Skeletal muscle cell (primary cell): ENCODE measurements around the gene CNIH3.
"Not testable (repeated sequence)": the region's sequence is repeated elsewhere in the genome, so short reads cannot be mapped to it uniquely, and the experiment has no call there.

Experiments
- DNase-seq: peaks from one replicate; pipeline ENCODE4 v3.0.0-alpha.2; 2010; ENCODE audit warnings: low read depth
- H3K4me3 ChIP-seq: 2 replicates; pipeline ENCODE4 v1.5.1; 2011; ENCODE audit warnings: low read depth, mild to moderate bottlenecking, control low read depth, low read length, moderate library complexity

CNIH3 gene

DNA sequence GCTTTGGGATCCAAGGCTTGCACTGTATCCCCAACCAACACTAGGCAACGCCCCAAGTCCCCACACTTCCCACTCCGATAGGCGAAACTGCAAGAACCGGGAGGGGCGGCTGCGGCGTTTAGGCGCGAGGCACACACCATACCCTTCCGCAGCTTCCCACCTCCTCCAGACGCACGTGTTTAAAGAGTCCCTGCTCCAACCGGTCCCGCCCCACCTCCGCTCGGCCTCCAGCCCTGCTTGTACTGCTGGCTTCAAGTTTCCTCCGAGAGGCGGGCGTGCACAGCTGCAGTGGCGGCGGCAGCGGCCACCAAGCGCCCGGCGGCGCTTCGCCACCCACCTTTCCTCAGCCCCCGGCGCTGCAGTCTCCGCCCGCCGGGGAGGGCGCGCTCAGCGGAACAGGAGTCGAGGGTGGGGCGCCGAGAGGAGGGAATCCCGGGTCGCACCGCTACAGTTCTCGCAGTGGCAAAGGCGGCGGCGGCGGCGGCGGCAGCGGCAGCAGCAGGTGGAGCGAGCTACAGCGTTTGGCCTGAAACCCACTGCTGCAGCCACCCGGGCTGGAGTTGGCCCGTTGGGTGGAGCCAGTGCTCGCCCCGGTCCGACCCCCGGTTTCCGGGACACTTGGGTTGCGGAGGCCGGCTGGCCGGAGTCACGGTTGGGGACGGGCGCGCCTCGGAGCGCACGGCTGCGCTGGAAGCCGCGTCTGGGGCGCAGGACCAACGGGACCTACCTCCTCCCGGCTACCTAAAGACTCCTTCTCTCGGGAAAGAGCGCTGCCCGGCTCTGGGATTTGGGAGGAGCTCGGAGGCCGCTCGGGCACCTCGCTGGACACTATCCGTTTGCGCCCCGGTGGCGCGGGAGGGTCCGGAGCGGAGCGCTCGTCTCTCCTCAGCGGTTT lies at the start of gene CNIH3:
Gene CNIH3 (plus strand): TSS at position 457 of the 895 bp plus-strand sequence. CDS start 858 bp downstream, outside the sequence.
- DNase-seq = no peak
- H3K4me3 ChIP-seq = peak within 1 kb of the TSS; percentile 57

DNA sequence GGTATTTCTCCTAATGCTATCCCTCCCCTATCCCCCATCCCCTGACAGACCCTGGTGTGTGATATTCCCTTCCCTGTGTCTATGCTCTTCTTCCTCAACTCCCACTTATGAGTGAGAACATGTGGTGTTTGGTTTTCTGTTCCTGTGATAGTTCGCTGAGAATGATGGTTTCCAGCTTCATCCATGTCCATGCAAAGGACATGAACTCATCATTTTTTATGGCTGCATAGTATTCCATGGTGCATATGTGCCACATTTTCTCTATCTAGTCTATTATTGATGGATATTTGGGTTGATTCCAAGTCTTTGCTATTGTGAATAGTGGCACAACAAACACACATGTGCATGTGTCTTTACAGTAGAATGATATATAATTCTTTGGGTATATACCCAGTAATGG lies 49.6 kb upstream of the CNIH3 start:
- DNase-seq = not testable (repeated sequence)

DNA sequence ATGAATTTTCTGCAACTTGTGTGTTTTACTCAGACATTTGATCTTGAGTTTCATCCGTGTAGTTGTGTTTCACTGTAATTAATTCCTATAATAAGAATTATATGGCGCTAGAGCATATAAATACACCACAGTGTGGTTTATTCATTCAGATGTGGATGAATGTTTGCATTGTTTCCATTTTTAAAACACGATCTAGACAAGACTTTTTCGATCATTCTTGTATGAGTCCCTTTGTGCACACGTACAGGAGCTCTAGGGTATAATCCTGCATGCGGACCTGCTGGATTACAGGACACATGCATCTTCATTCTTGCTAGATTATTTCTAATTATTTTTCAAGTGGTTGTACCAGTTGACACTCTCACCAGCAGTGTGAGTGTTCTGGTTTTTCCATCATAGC lies 46.8 kb upstream of the CNIH3 start:
- no peak overlapping the region for H3K4me3 ChIP-seq
- no peak for DNase-seq

More for the DNA sequence above, 49.6 kb upstream of the CNIH3 start:
- not testable (repeated sequence) for H3K4me3 ChIP-seq

GRCh38 chr1:224571975-224572374 lies 44.1 kb upstream of the CNIH3 start:
- DNase-seq, H3K4me3 ChIP-seq: not testable (repeated sequence)

GRCh38 chr1:224579526-224579925 lies 36.6 kb upstream of the CNIH3 start:
- peak; percentile 66 for DNase-seq
- H3K4me3 ChIP-seq = no peak overlapping the region

DNA sequence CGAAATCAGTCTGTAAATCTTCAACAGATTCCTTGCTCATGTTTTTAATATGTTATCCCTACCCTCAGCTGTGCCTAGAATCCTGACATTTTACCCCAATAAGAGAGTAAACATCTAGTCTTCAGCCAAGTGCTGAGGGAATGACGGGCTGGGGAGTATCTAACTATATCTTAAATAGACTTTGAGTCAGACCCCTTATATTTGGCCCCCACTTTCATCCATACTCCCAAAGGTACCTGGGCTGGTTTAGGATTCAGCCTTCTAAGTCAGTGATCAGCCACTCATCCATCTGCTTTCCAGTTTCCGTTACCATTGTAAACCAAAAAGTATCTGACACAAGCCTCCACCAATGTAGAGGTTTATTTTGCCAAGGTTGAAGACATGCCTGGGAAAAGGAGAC lies 36.1 kb upstream of the CNIH3 start:
- no peak overlapping the region for H3K4me3 ChIP-seq
- no peak for DNase-seq

DNA sequence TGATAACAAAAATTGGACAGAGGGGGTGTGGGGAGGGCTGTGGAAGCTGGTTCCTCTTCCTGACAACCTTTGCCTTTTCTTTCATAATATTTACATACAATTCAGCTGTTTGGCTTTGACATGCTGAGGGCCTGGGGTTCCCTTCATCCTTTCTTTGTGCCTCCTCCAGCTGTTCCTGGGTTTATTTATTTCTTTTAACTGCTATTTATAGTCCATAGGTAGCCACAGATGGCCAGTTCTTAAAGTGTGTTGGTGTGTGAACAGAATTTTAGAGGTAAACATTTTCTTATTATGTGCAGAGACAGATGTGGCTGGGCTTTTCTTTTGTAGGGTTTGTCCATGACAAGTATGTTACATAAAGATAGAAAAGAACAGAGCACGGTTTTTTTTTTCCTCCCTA lies 34.1 kb upstream of the CNIH3 start:
- H3K4me3 ChIP-seq = no peak overlapping the region
- DNase-seq = no peak

DNA sequence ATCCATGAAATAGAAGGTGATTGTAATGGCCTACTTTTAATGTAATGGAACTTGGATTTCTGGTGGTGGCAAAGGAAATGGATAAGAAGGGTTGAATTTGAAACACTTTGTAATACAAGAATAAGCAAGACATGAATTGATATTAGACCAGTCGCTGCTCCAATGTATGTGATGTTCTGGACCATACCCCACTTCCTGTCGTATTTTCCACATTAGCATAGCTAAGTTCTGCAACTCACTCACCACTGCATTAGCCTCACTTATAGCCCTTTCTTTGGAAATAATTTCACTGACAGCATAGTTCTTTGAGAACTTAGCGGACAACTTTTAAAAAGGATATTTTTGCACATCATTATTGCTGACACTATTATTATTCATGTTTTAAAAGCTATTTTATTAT lies 32.3 kb upstream of the CNIH3 start:
- no peak overlapping the region for H3K4me3 ChIP-seq
- no peak for DNase-seq

GRCh38 chr1:224585051-224585450 lies 31.1 kb upstream of the CNIH3 start:
- DNase-seq = no peak

DNA sequence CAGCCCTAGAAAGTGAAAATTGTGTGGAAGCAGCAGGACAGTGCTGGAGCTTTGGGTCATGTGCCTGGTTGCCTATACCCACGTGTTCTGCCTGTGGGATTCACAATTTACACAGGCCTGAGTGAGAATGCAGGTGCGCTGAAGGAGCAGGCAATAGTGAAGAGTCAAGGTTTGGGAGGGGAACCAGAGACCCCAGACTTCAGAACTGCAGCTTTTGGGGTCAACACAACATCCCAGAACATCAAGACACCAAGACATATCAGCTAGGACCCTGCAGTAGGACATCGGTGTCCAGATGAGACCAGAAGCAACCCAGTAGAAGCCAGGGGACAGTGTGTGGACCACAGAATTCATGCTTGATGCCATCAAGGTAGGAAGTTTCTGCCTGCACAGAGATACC lies 29.1 kb upstream of the CNIH3 start:
- no peak for DNase-seq
- H3K4me3 ChIP-seq = no peak overlapping the region

More at GRCh38 chr1:224585051-224585450, 31.1 kb upstream of the CNIH3 start:
- H3K4me3 ChIP-seq = no peak overlapping the region

- no peak for DNase-seq
- H3K4me3 ChIP-seq = no peak overlapping the region
These were observed 27.6 kb upstream of the CNIH3 start for GRCh38 chr1:224588515-224588914.

GRCh38 chr1:224589006-224589405 lies 27.1 kb upstream of the CNIH3 start:
- no peak overlapping the region for H3K4me3 ChIP-seq
- peak; percentile 22 for DNase-seq

- no peak for DNase-seq
These were observed 24.8 kb upstream of the CNIH3 start for GRCh38 chr1:224591326-224591725.

DNA sequence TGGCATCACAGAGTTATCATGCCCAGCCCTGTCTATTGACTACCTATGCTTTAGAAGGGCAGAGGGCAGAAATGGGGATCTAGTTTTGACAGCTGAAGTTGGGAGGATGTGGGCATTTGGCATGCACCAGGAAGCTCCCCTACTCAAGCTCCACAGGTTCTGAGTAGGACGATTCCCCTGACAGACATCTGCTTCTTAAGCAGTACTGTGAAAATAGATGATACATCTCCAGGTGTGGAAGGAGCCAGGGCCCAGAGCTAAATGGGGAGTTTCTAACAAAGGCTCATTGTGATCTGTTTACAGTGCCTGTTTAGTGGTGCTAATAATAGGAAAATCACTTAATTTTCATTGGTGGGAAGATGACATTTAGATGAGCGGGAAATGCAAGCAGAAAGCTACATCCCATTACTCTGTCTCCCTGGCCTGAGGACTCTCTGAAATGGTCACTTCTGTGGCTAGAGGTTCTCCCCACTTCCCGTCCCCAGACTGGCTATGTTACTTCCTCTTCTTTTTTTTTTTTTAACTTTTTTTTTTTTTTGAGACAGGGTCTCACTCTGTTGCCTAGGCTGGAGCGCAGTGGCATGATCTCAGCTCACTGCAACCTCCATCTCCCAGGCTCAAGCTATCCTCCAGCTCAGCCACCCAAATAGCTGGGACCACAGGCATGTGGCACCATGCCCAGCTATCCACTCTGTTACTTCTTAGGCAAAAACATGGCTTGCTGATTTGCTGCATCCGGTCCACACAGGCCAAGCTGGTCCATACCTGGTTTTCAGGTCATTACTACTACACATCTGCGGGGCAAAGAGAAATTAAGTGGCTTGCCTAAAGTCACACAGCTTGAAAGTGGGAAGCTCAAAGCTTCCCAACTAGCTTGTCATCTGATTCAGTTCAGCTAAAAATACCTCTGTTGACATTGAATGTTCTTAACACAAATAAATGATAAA lies 23.2 kb upstream of the CNIH3 start:
- peak; percentile 72 for DNase-seq
- H3K4me3 ChIP-seq = no peak overlapping the region

More at GRCh38 chr1:224591326-224591725, 24.8 kb upstream of the CNIH3 start:
- no peak overlapping the region for H3K4me3 ChIP-seq

DNA sequence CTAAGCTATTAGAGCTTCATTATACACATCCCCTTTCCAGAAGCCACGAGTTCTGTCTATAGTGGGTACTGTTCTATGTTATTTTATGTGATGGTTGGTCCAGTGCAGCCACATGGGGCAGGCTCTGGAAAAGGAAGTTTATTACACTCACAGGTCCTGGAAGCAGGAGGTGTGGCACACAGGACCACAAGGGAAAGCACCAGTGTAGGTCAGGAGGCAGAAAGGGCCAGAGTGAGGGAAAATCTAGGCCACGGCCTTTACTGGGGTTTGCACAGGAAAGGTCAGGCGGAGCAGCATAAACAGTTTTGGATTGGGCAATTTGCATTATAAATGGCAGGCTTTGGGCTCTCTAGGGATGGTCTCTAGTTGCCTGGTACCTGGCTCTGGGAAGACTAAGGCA lies 21.8 kb upstream of the CNIH3 start:
- no peak for DNase-seq
- H3K4me3 ChIP-seq = no peak overlapping the region

DNA sequence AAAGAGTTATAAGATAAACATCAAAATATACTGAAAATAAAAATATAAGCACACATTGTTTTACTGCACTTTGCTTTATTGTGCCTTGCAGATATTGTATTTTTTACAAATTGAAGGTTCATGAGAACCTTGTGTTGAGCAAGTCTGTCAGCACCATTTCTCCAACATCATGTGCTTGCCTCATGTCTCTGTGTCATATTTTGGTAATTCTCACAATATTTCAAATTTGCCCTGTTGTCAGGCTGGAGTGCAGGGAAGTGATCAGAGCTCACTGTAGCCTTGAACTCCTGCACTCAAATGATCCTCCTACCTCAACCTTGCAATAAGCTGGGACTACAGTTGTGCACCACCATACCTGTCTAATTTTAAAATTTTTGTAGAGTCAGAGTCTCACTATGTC lies 21.3 kb upstream of the CNIH3 start:
- no peak for DNase-seq
- no peak overlapping the region for H3K4me3 ChIP-seq

DNA sequence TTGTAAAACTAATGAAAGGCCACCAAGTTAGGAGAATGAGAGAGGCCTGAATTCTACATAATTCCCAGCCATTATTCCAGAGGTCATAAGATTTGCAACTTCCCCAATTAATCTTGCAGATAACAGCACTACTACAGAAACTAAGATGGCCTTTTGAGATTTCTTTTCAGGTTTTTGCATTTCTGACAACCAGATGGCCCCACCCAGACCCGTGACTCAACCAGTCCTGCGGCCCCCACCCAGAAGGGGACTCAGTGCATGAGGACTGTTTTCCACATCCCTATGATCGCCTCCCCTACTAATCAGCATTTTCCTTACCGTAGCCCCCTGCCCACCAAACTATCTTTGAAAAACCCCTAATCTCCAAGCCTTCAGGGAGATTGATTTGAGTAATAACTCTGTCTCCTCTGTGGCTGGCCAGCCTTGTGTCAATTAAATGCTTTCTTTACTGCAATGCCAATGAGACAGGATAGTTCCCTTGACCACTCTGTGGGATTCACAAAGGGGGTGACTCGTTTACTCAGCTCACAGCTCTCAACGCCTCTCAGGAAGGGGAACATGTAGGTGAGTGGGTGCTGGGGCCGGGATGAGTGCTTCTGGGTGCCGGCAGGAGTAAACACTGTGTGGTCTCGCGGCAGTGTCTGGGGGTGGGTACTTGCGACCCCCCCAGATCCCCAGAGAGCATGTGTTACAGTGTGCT lies 10.5 kb upstream of the CNIH3 start:
- DNase-seq = no peak
- no peak overlapping the region for H3K4me3 ChIP-seq

- H3K4me3 ChIP-seq = no peak overlapping the region
- DNase-seq = no peak
These were observed 8.6 kb upstream of the CNIH3 start for GRCh38 chr1:224607188-224608148.
